Activated CD4-positive, alpha-beta T cell treated with anti-CD3 and anti-CD28 coated beads for 36 hours (primary cell): ENCODE measurements around the gene BBS2. TPM values are rescaled to one million over a fixed set of nuclear protein-coding genes. Genes with fewer than 3 reads are reported as not detected.
A peak's percentile ranks its signal among the peaks of the same experiment; 100 is the strongest.

Source experiments
- ATAC-seq: fragments of 200-7000 bp; cut with Tn5 transposase; one replicate; pipeline ENCODE4 v1.10.0; 2021; ENCODE audit warnings: mild to moderate bottlenecking, moderate library complexity
- CTCF ChIA-PET: fragments of 350-600 bp; sonication (Branson Sonifier 250); formaldehyde crosslinking; loops from one replicate; lab custom pipeline; 2021; ENCODE audit warnings: antibody characterized with exemption; lab: Charles Lee
- POLR2A ChIA-PET: fragments of 350-600 bp; sonication (Branson Sonifier 250); formaldehyde crosslinking; loops from one replicate; lab custom pipeline; 2021; ENCODE audit warnings: antibody characterized with exemption, inconsistent platforms; lab: Charles Lee
- DNase-seq: peaks from one replicate; pipeline ENCODE4 v3.0.0-alpha.2; 2020
- H3K27ac Mint-ChIP-seq: one replicate; pipeline ENCODE4 v1.8.0; 2021; ENCODE audit warnings: mixed read lengths
- H3K27me3 Mint-ChIP-seq: one replicate; pipeline ENCODE4 v1.8.0; 2021; ENCODE audit warnings: mixed read lengths
- H3K36me3 Mint-ChIP-seq: one replicate; pipeline ENCODE4 v1.8.0; 2021; ENCODE audit warnings: low read depth, mixed read lengths
- H3K4me1 Mint-ChIP-seq: one replicate; pipeline ENCODE4 v1.8.0; 2021; ENCODE audit warnings: mixed read lengths
- H3K4me3 Mint-ChIP-seq: one replicate; pipeline ENCODE4 v1.8.0; 2021; ENCODE audit warnings: mild to moderate bottlenecking, moderate library complexity, mixed read lengths
- H3K9me3 Mint-ChIP-seq: one replicate; pipeline ENCODE4 v1.8.0; 2021; ENCODE audit warnings: low read depth, mixed read lengths
- intact Hi-C, 2 experiments: fragments of 100-400 bp; cut with DNase I in 1 of 2; cut with micrococcal nuclease in 1 of 2; formaldehyde crosslinking; loops; one replicate each; pipeline versions ENCODE4 v1.14.2 to v1.15.1; 2022 to 2024; cut with DNase I, micrococcal nuclease
- total RNA-seq, 2 experiments: library from RNA; stranded (reverse); gene quantifications; one replicate each; pipeline ENCODE4 v1.2.3, GENCODE V29; 2021

BBS2 gene
- total RNA-seq, 2 experiments from 2014 or later = 15.4 to 23.2 TPM

- peaks cover 41% of the 10 kb centered on the region for H3K4me1 Mint-ChIP-seq
- no peak overlapping the region for H3K27ac Mint-ChIP-seq
- peak overlapping the region; percentile 79 for H3K4me3 Mint-ChIP-seq
- ATAC-seq = no peak
- no peaks in the 10 kb centered on the region for H3K27me3 Mint-ChIP-seq
- ChIA-PET CTCF (interaction anchor here (0.9 to 3.4 kb wide), 4 partner anchors 12 to 446 kb away, joined by 3 to 13 read pairs (median 4); no protein-coding TSS in a partner anchor), POLR2A (no interaction called here)
- no peaks in the 10 kb centered on the region for H3K36me3 Mint-ChIP-seq
- no peaks in the 10 kb centered on the region for H3K9me3 Mint-ChIP-seq
- DNase-seq = no peak
- intact Hi-C loops = no loop called here
Measured at GRCh38 chr16:56518425-56518824, 1.4 kb downstream of the BBS2 start.

DNA sequence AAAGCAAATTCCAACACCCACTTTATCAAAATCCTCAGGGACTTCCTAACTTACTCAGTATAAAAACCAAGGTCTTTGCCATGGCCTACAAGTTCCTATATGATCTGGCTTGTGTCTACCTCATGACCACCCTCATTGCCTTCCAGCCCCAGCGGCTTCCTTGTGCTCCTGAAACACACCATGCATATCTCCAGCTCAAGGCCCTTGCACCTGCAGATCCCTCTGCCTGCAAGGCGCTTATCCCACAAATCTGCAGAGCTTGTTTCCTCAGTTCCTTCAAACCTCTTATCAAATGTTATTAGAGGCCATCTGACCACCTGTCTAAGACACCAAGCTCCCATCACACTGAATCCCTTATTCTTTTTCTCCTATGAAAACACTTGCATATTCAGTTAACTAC lies 2.6 kb downstream of the BBS2 start:
- Mint-ChIP-seq H3K27ac (no peak overlapping the region), H3K27me3 (no peaks in the 10 kb centered on the region), H3K4me3 (no peak overlapping the region), H3K36me3 (no peaks in the 10 kb centered on the region), H3K4me1 (peaks cover 41% of the 10 kb centered on the region), H3K9me3 (no peaks in the 10 kb centered on the region)
- no peak for ATAC-seq
- DNase-seq = no peak
- ChIA-PET POLR2A (no interaction called here), CTCF (interaction anchor here (0.6 to 3.4 kb wide), 5 partner anchors 9 to 335 kb away, joined by 3 to 13 read pairs (median 5); no protein-coding TSS in a partner anchor)
- intact Hi-C loops = no loop called here

- ChIA-PET POLR2A (no interaction called here), CTCF (interaction anchor here (3.4 kb wide), 1 partner anchor 187 kb away, joined by 13 read pairs; no protein-coding TSS in a partner anchor)
- no peak for DNase-seq
- Mint-ChIP-seq H3K4me3 (no peak overlapping the region), H3K27ac (no peak overlapping the region), H3K36me3 (no peaks in the 10 kb centered on the region), H3K27me3 (no peaks in the 10 kb centered on the region), H3K4me1 (peaks cover 41% of the 10 kb centered on the region), H3K9me3 (no peaks in the 10 kb centered on the region)
- intact Hi-C loops = no loop called here
- no peak for ATAC-seq
Measured at GRCh38 chr16:56515665-56516064, 4.2 kb downstream of the BBS2 start.

DNA sequence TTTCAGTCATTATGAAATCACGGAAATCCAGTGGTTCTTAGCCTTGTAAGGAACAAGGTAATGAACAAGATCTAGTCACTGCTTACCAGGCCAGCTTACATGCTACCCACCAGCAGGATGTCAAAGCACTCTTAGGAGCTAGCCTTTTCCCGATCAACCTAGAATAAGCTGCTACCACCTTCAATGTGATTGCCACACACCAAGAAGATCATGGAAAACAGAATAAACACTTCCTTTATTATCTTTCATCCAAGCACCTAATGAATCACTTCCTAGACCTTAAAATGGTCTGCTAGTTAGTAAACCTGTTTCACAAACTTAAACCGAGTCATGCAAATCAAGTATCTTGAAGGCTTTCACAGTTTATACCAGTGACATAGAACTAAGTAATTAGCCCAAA lies 5.0 kb downstream of the BBS2 start:
- peaks cover 1% of the 10 kb centered on the region for H3K36me3 Mint-ChIP-seq
- no peaks in the 10 kb centered on the region for H3K27me3 Mint-ChIP-seq
- peaks cover 34% of the 10 kb centered on the region for H3K4me1 Mint-ChIP-seq
- DNase-seq (no peak), ATAC-seq (no peak)
- ChIA-PET CTCF (interaction anchor here (0.9 to 2.2 kb wide), 4 partner anchors 14 to 333 kb away, joined by 3 to 12 read pairs (median 3); no protein-coding TSS in a partner anchor), POLR2A (no interaction called here)
- H3K27ac Mint-ChIP-seq = no peak overlapping the region
- H3K9me3 Mint-ChIP-seq = no peaks in the 10 kb centered on the region
- no peak overlapping the region for H3K4me3 Mint-ChIP-seq
- intact Hi-C loops = loop anchor here (1.0 kb wide), 1 partner anchor 187 kb away; no protein-coding TSS in a partner anchor

GRCh38 chr16:56513972-56514371 lies 5.9 kb downstream of the BBS2 start:
- peaks cover 34% of the 10 kb centered on the region for H3K4me1 Mint-ChIP-seq
- no peaks in the 10 kb centered on the region for H3K27me3 Mint-ChIP-seq
- ChIA-PET CTCF (interaction anchor here (0.6 to 2.3 kb wide), 13 partner anchors 8 to 188 kb away, joined by 3 to 13 read pairs (median 4); partner anchors contain the start of genes NUDT21 and OGFOD1), POLR2A (no interaction called here)
- no peaks in the 10 kb centered on the region for H3K9me3 Mint-ChIP-seq
- H3K27ac Mint-ChIP-seq = no peak overlapping the region
- DNase-seq = peak; percentile 62
- ATAC-seq = peak; percentile 84
- peaks cover 5% of the 10 kb centered on the region for H3K36me3 Mint-ChIP-seq
- H3K4me3 Mint-ChIP-seq = no peak overlapping the region
- intact Hi-C loops = loop anchor here (1.0 kb wide), 1 partner anchor 188 kb away; no protein-coding TSS in a partner anchor

DNA sequence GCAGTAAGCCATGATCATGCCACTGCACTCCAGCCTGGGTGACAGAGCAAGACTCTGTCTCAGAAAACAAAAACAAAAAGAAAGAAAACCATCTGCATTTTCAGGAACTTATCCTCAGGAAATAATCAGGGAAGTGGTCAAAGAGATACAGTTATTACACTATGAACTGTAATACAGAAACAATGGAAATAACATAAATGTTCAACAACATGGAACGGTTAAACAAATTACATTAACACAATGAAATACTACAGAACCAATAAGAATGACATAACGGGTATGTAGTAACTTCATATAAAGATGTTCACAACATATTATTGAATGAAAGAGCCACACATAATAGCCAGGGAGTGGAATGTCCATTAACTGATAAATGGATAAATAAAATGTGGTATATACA lies 6.7 kb downstream of the BBS2 start:
- Mint-ChIP-seq H3K27me3 (no peaks in the 10 kb centered on the region), H3K4me1 (peaks cover 29% of the 10 kb centered on the region), H3K9me3 (no peaks in the 10 kb centered on the region), H3K36me3 (peaks cover 5% of the 10 kb centered on the region), H3K27ac (no peak overlapping the region), H3K4me3 (no peak overlapping the region)
- no peak for ATAC-seq
- ChIA-PET CTCF (interaction anchor here (1.0 to 2.3 kb wide), 5 partner anchors 9 to 189 kb away, joined by 3 to 13 read pairs (median 4); no protein-coding TSS in a partner anchor), POLR2A (no interaction called here)
- intact Hi-C loops = no loop called here
- no peak for DNase-seq

DNA sequence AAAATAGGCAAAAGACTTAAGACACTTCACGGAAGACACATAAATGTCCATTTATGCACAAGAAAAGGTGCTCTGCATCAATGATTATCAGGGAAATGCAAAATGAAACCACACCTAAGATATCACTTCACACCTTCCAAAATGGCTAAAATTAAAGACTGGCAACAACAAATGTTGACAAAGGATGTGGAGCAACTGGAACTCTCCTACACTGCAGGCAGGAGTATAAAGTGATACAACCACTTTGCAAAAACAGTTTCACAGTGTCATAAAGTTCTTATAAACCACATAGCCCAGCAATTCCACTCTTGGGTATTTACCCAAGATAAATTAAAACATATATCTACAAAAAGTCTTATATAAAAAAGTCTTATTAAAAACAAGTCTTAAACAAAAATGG lies 7.8 kb downstream of the BBS2 start:
- no peaks in the 10 kb centered on the region for H3K27me3 Mint-ChIP-seq
- ChIA-PET CTCF (no interaction called here), POLR2A (no interaction called here)
- intact Hi-C loops = no loop called here
- peaks cover 7% of the 10 kb centered on the region for H3K36me3 Mint-ChIP-seq
- no peak overlapping the region for H3K4me3 Mint-ChIP-seq
- H3K27ac Mint-ChIP-seq = no peak overlapping the region
- peaks cover 21% of the 10 kb centered on the region for H3K4me1 Mint-ChIP-seq
- DNase-seq (no peak), ATAC-seq (no peak)
- H3K9me3 Mint-ChIP-seq = no peaks in the 10 kb centered on the region

DNA sequence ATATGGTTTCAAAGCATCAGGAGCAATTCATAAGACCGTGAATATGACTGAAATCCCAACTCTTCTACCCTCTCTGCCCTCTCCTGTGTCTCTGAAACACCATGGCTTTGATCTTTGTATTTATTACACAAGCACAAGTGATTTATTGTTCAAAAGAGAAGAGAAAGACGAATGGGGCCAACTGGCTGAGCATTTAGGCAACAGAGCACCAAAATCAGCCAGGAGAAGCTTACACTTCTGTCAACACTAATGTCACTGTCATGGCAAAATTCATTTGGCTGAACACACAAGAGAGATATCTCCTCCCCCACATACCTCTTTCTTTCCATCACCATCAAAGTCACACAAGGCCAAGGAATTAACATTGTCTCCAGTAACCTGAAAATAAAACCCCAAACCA lies 9.3 kb downstream of the BBS2 start:
- peaks cover 10% of the 10 kb centered on the region for H3K36me3 Mint-ChIP-seq
- no peak overlapping the region for H3K27ac Mint-ChIP-seq
- H3K4me3 Mint-ChIP-seq = no peak overlapping the region
- POLR2A ChIA-PET = no interaction called here
- intact Hi-C loops = no loop called here
- H3K9me3 Mint-ChIP-seq = no peaks in the 10 kb centered on the region
- H3K27me3 Mint-ChIP-seq = no peaks in the 10 kb centered on the region
- DNase-seq (no peak), ATAC-seq (no peak)
- H3K4me1 Mint-ChIP-seq = peaks cover 16% of the 10 kb centered on the region
- CTCF ChIA-PET = interaction anchor here (0.7 to 1.9 kb wide), 3 partner anchors 17 to 192 kb away, joined by 3 to 5 read pairs (median 3); no protein-coding TSS in a partner anchor

GRCh38 chr16:56506941-56507340 lies 12.9 kb downstream of the BBS2 start:
- DNase-seq (no peak), ATAC-seq (no peak)
- H3K4me1 Mint-ChIP-seq = peaks cover under 1% of the 10 kb centered on the region
- no peaks in the 10 kb centered on the region for H3K9me3 Mint-ChIP-seq
- no peak overlapping the region for H3K4me3 Mint-ChIP-seq
- intact Hi-C loops = no loop called here
- POLR2A ChIA-PET = no interaction called here
- no peaks in the 10 kb centered on the region for H3K27me3 Mint-ChIP-seq
- CTCF ChIA-PET = interaction anchor here (1.1 to 1.2 kb wide), 2 partner anchors 11 to 44 kb away, joined by 3 to 6 read pairs; no protein-coding TSS in a partner anchor
- peaks cover 15% of the 10 kb centered on the region for H3K36me3 Mint-ChIP-seq
- no peak overlapping the region for H3K27ac Mint-ChIP-seq

DNA sequence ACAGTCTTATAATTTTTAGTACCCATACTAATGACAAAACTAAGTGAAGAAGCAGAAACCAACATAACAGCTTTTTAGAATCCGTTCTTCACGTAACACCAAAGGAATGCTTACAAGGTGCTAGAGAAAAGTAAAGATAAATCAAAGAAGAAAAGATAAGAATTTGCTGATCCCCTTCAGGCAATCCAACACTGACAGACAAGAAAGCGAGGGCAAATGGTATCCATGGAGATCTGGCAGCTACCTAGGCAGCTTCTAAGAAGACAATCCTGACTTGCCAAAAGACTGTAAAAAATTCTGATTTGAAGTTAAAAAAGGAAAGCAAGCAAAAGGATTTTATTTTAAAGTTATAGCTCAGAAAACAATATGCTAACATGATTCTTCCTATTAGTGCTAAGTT lies 14.6 kb downstream of the BBS2 start:
- H3K27ac Mint-ChIP-seq = no peak overlapping the region
- H3K36me3 Mint-ChIP-seq = peaks cover 17% of the 10 kb centered on the region
- ATAC-seq (no peak), DNase-seq (no peak)
- H3K9me3 Mint-ChIP-seq = no peaks in the 10 kb centered on the region
- intact Hi-C loops = no loop called here
- no peaks in the 10 kb centered on the region for H3K4me1 Mint-ChIP-seq
- H3K4me3 Mint-ChIP-seq = no peak overlapping the region
- no peaks in the 10 kb centered on the region for H3K27me3 Mint-ChIP-seq
- ChIA-PET CTCF (interaction anchor here (4.2 kb wide), 1 partner anchor 8 kb away, joined by 13 read pairs; no protein-coding TSS in a partner anchor), POLR2A (interaction anchor here (0.6 kb wide), 1 partner anchor 352 kb away, joined by 6 read pairs; no protein-coding TSS in a partner anchor)

GRCh38 chr16:56493815-56494214 lies 26.0 kb downstream of the BBS2 start:
- H3K9me3 Mint-ChIP-seq = no peaks in the 10 kb centered on the region
- H3K27me3 Mint-ChIP-seq = no peaks in the 10 kb centered on the region
- ATAC-seq (no peak), DNase-seq (no peak)
- intact Hi-C loops = no loop called here
- H3K4me1 Mint-ChIP-seq = no peaks in the 10 kb centered on the region
- no peak overlapping the region for H3K27ac Mint-ChIP-seq
- H3K36me3 Mint-ChIP-seq = peaks cover 13% of the 10 kb centered on the region
- ChIA-PET CTCF (interaction anchor here (0.5 kb wide), 1 partner anchor 17 kb away, joined by 3 read pairs; no protein-coding TSS in a partner anchor), POLR2A (no interaction called here)
- no peak overlapping the region for H3K4me3 Mint-ChIP-seq

- DNase-seq (no peak), ATAC-seq (no peak)
- intact Hi-C loops = no loop called here
- Mint-ChIP-seq H3K27ac (no peak overlapping the region), H3K27me3 (no peaks in the 10 kb centered on the region), H3K4me1 (no peaks in the 10 kb centered on the region), H3K9me3 (no peaks in the 10 kb centered on the region), H3K4me3 (no peak overlapping the region), H3K36me3 (peaks cover 13% of the 10 kb centered on the region)
- POLR2A ChIA-PET = no interaction called here
- CTCF ChIA-PET = interaction anchor here (0.5 kb wide), 1 partner anchor 18 kb away, joined by 3 read pairs; no protein-coding TSS in a partner anchor
Measured at GRCh38 chr16:56493126-56493525, 26.7 kb downstream of the BBS2 start.
